ENCODE data around the gene RNF214.

RNF214 gene

DNA sequence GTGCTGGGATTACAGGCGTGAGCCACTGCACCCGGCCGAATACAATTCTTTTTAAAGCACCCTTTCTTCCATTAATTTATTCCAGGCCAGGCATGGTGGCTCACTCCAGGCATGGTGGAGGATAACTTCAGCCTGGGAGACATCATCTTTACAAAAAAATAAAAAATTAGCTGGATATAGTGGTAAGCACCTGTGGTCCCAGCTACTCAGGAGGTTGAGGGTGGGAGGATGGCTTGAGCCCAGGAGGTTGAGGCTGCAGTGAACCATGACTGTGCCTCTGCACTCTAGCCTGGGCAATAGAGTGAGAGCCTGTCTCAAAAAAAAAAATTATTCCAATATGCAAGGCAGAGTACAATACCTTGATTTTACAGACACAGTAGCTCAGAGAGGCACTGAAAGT lies 21.9 kb upstream of the RNF214 start:
- DNase-seq (ENCODE audit: low read depth in 1 of 2, low spot score in 1 of 2): no peak
- in situ Hi-C loops (cut with HindIII; ENCODE audit: low pct_unique_long_range_greater_than_20kb, low sequenced_read_pairs): no loop called here
- no peak for TF ChIP-seq JUND (IDR thresholded peaks at IDR 0.05; ENCODE audit: low read depth)

DNA sequence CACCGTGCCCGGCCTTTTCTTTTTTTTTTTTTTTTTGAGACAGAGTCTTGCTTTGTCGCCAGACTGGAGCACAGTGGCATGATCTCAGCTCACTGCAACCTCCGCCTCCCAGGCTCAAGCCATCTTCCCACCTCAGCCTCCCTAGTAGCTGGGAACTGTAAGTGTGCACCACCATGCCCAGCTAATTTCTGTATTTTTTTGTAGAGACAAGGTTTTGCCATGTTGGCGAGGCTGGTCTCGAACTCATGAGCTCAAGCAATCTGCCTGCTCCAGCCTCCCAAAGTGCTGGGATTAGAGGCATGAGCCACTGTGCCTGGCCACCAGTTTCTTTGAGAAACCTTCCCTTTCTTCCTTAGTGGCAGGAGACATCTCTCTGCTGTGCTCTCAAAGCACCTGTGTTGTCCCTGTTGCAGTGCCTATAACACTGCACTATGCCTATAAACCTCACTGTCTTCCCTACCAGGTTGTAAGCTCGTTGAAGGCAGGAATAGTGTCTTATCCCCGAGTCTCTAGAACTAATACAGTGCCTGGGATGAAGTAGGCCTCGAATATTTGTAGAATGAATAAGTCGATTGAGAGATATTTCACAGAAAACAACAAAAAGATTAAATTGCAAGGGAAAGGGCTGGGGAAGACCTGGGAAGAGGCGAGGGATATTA lies 19.6 kb upstream of the RNF214 start:
- DNase-seq (ENCODE audit: low read depth in 1 of 2, low spot score in 1 of 2): no peak
- no peak for TF ChIP-seq JUND (IDR thresholded peaks at IDR 0.05; ENCODE audit: low read depth)
- in situ Hi-C loops (cut with HindIII; ENCODE audit: low pct_unique_long_range_greater_than_20kb, low sequenced_read_pairs): no loop called here

DNA sequence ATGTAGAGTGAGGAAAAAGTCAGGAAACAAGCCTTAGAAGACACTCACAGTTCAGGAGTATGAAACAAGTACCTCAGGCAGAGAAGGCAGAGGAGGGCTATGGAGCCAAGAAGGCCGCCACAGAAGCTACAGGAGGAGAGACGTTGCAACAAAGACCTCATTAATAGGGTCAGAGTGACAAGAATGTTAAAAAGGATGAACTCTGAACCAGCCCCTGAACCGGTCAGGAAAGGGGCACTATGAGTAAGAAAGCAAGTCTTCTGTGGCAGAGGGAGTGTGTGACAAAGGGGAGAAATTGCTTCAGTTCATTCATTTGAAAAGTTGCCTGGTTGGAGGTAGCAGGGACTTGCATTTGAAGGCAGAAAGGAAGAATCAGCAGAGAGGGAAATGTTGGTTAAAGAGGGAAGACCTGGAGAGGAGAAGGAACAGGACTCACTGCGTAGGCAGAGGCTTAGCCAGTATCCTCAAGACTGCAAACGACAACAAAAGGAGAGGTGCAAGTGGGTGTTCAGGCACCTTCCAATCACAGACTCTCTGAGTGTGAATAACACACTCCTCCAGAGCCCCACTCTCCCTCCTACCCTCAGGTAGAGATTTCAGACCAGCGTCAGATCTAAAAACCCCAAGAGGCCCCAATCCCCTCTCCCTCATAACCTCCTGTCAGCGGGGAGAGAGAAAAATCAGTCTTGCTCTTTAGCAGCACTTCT lies 17.9 kb upstream of the RNF214 start:
- in situ Hi-C loops (cut with HindIII; ENCODE audit: low pct_unique_long_range_greater_than_20kb, low sequenced_read_pairs): no loop called here
- no peak for DNase-seq (ENCODE audit: low read depth in 1 of 2, low spot score in 1 of 2)
- TF ChIP-seq JUND (IDR thresholded peaks at IDR 0.05; ENCODE audit: low read depth): no peak

DNA sequence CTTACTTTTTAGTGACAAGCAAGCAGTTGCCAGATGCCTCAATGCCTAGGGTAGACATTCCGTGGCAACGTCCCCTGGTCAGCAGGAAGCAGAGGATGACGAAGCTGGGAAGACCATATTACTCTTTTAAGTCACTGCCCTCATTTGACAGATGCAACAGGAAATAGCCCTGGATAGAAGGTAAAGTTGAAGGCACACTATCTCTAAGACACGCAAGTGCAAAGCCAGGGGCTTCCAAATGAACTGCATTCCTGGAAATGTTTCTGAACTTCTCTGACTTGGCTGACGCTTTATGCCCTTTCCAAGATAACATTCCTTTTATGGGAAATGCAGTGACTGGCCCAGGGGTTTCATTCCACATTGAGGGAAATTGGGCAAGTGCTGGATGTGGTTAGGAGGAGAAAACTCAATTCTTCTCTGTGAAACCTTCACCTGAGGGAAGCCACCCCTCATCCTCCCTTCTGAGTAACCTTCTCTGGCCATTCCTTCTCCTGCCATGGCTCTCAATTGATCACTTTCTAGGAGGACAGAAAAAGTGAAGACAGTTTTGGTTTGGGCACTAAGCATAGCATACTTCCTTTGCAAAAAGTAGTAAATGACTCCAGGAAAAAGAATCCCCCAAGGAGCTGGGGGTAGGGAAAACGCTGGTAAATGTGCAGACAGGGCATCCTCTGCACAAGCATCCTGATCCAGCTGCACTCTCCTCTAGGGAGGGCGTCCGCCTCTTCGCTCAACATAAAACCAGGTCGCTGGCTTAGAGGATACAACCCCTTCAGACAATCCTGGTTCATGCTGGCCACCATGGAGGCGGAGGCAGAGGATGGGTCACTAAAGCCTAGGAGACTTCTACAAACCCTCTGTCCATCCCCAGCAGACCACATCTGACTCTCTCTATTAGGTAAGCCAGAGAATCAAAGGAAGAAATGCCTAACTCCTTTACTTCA lies 15.1 kb upstream of the RNF214 start:
- no peak for DNase-seq (ENCODE audit: low read depth in 1 of 2, low spot score in 1 of 2)
- no peak for TF ChIP-seq JUND (IDR thresholded peaks at IDR 0.05; ENCODE audit: low read depth)
- in situ Hi-C loops (cut with HindIII; ENCODE audit: low pct_unique_long_range_greater_than_20kb, low sequenced_read_pairs): no loop called here

DNA sequence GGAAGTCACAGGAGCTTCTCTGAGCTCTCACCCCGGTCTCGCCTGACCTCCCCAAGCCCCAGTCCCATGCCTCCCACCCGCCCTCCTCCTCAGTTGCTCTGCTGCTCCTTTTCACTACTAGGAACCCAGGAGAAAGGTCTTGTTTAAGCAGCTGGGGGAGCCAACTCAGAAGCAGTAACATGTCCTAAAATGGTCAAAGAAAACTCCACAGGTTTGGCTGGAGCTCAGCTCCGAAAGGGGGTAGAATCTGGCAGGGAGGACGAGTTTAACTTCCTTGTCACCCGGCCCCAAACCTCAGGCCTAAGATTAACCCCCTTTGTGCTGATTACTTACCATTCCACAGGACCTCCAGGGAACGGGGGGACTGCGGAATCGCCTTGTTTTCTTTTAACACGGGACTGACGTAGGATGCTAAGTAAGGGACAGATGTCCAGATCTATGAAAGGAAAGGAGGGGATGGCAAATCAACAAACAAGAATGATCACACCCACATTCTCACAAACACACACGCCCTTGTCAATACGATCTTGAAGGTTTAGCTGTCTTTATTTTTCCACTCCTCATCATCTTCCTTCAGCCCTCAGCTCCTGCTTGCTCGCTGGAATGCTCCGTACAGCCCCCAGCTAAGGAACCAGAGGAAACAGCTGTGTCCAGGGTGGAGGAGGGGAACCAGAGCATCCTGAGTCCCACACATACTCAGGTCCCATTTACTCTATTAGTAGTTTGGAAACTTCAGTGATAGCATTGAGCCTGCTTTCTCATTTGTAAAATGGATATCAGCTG lies 14.1 kb upstream of the RNF214 start:
- TF ChIP-seq JUND (IDR thresholded peaks at IDR 0.05; ENCODE audit: low read depth): no peak
- no peak for DNase-seq (ENCODE audit: low read depth in 1 of 2, low spot score in 1 of 2)
- in situ Hi-C loops (cut with HindIII; ENCODE audit: low pct_unique_long_range_greater_than_20kb, low sequenced_read_pairs): no loop called here

DNA sequence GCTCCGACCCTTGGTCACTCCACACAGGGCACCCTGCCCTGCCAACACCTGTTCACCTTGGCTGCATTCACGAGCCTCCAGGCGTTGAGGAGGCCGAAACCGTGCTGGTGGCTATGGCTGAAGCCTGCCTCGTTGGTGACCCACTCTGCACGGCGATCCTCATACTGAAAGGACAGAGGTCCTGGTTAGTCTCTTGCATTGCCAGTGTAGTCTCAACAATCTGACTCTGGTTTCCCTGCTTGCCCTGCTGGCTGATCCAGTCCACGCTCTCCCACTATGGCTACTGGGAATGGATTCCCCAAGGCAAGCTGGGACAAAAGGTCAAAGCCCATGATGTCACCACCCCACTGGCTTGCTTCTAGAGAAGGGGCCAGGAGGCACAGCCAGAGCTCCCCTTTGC lies 13.5 kb upstream of the RNF214 start:
- DNase-seq (ENCODE audit: low read depth in 1 of 2, low spot score in 1 of 2): no peak
- TF ChIP-seq JUND (IDR thresholded peaks at IDR 0.05; ENCODE audit: low read depth): no peak
- in situ Hi-C loops (cut with HindIII; ENCODE audit: low pct_unique_long_range_greater_than_20kb, low sequenced_read_pairs): no loop called here

DNA sequence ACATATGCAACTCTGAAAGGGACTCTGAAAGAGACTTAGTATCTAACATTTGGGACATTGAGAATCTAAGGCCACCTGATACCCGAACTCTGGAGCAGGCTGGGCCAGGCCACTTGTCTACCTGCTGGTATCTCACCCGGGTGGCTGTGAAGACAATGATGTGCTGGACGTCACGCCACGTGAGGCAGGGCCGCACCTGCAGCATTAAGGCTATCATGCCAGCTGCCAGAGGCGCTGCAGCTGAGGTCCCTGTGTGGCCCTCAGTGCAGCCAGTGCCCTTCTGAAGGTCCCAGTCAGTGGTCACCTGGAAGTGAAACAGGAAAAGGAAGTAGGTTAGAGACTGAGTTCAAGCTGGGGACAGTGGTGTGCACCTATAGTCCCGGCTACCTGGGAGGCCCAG lies 13.0 kb upstream of the RNF214 start:
- in situ Hi-C loops (cut with HindIII; ENCODE audit: low pct_unique_long_range_greater_than_20kb, low sequenced_read_pairs): no loop called here
- no peak for TF ChIP-seq JUND (IDR thresholded peaks at IDR 0.05; ENCODE audit: low read depth)
- DNase-seq (ENCODE audit: low read depth in 1 of 2, low spot score in 1 of 2): no peak

DNA sequence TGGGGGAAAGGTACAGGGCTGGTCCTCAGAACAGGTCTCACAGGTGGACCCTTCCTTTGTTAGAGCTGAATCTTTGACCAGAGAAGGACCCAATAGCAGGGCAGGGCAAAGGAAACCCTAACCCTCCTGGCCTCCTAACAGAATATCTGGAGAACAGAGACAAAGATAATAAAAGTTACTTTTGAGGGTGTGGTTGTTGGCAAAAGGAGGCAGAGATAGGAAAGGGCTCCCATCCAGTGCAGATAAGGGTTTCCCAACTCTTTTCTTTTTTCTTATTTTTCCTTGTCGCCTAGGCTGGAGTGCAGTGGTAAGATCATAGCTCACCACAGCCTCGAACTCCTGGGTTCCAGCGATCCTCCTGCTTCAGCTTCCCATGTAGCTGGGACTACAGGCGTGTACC lies 12.5 kb upstream of the RNF214 start:
- in situ Hi-C loops (cut with HindIII; ENCODE audit: low pct_unique_long_range_greater_than_20kb, low sequenced_read_pairs): no loop called here
- no peak for DNase-seq (ENCODE audit: low read depth in 1 of 2, low spot score in 1 of 2)

DNA sequence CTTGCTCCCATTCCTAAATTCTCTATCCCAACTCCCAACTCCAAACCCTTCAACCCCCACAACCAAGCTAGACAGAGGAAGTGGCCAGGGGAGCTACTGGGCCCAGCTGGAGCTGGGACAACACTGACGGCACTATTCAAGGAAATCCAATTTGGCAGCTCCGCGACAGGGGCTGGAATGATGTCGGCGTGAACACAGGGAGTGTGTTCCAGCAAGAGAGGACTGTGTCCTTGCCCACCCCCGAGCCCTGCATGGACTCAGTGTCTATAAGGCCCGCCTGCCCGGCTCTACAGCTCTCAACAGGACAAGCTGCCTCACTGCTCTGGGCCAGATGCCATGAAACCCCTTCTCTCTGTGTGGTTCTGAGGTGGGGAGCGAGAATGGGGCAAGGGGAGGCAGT lies 11.9 kb upstream of the RNF214 start:
- in situ Hi-C loops (cut with HindIII; ENCODE audit: low pct_unique_long_range_greater_than_20kb, low sequenced_read_pairs): no loop called here
- no peak for DNase-seq (ENCODE audit: low read depth in 1 of 2, low spot score in 1 of 2)
- no peak for TF ChIP-seq JUND (IDR thresholded peaks at IDR 0.05; ENCODE audit: low read depth)

More for the DNA sequence above, 12.5 kb upstream of the RNF214 start:
- no peak for TF ChIP-seq JUND (IDR thresholded peaks at IDR 0.05; ENCODE audit: low read depth)

DNA sequence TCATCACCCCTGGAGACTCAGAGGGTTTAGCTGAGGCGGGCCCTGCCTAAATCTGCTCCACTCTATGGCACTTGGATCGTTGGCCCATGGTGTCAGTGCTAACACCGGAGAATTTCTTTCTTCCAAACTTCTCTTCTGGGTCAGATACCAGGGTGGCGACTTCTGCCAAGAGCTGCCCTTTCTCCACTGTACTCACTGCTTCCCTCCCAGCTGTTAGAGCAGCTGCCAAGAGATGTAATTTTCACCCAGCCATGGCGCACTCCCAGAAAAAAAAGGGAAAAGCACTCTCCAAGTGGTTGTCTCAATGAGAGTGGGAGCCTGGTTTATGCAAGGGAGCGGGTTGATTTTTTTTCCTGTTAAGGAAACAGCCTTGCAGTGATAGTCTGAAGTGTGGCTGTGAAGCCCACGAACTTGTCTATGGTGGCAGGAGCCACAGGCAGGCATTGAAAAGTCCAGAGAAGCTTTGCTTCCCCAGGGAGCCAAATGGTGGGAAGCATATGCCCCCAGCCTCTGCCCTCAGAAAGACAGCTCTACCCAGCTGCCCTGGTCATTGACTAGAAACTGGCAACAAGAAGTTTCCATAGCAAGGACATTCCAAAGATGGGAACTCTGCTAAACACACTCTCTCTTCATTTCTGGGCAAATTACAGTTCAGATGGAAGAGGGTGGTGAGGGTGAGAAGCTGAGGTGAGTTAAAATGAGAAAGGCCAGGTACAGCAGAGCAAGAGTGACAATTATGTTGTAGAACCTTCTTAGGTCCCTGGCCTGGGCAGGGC lies 11.3 kb upstream of the RNF214 start:
- DNase-seq (ENCODE audit: low read depth in 1 of 2, low spot score in 1 of 2): no peak
- no peak for TF ChIP-seq JUND (IDR thresholded peaks at IDR 0.05; ENCODE audit: low read depth)
- in situ Hi-C loops (cut with HindIII; ENCODE audit: low pct_unique_long_range_greater_than_20kb, low sequenced_read_pairs): no loop called here

DNA sequence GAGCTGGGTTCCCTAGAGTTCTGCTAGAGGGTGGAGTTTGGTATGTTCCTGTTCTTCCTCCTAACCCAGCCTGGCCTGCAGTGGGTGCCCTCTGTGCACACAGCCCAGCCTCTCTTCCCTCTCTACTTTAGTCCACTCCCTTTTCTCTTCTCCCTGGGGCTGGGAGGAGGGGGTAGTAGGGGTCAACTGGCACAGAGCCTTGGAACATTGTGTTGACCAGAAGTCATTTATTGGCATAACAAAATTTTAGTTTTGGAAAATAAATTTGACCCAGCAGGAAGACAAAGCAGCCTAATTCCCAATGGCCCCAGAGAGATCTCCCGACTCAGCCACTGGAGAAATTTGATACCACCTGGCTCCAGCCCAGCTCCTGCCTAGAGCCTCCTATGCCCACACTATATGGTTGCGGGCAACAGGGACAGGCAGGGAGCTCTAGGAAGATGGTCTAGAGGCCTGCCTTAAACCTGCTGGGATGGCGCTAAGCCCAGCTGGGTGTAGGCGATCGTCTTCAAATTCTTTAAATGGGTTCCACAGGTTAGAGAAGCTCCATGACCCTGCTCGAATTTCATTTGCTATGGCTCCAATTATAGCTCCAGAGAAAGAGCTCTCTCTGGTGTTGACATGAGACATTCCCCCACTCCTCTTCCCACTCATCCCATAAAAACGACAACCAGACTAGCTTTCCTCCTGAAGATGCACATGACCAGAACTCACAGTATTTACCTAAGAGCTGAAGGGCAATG lies 10.5 kb upstream of the RNF214 start:
- in situ Hi-C loops (cut with HindIII; ENCODE audit: low pct_unique_long_range_greater_than_20kb, low sequenced_read_pairs): no loop called here
- DNase-seq (ENCODE audit: low read depth in 1 of 2, low spot score in 1 of 2): peak in 1 of 2 experiments; percentile 77

More for the DNA sequence above, 10.5 kb upstream of the RNF214 start:
- no peak for TF ChIP-seq JUND (IDR thresholded peaks at IDR 0.05; ENCODE audit: low read depth)
